Activated T-helper 1 cell treated with Interleukin-2 at 50 U/mL for 16 hours (primary cell): Measurements from ENCODE around the gene INAVA.

ENCODE experiments used
- DNase-seq: peaks from one replicate; pipeline ENCODE4 v3.0.0-alpha.2; 2020; ENCODE audit warnings: low read depth

The INAVA gene

DNA sequence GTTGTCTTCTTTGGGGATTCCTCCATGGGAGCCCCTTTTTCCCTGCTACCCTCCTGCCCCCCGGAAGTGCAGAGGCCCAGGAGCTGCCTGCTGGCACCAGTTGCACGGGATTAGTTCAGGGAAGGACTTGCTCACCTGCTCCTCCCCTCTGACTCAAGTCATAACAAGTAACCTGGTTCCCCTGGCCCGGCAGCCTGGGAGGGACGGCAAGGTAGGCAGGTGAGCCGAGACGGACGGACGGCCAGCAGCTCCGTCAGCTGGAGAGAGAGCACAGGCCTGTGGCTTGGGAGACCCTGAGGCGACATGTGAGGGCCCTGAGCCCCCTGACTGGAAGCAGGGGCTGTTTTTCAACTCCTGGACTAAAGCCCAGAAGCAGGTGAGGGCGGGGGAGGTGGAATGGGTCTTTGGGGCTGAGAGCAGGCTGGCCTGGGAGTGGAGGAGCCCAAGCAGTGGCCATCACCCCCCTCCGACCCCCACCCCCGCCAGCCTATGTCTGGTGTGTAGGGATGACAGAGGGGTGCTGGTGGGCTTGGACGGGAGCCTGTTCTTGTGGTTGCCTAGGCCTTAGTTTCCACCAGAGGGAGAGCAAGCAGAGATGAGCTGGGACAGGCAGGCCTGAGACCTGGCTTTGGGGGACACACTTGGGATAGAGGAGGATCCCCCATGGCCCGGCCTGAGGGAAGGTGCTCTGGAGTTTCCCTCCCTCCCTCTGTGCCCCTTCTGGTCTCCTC is at the start of gene INAVA:
TSS of gene INAVA (plus strand) at position 189 of the 731 bp plus-strand sequence. CDS start 3,501 bp downstream, outside the sequence.
- DNase-seq: no peak

GRCh38 chr1:200845360-200845759 is 49.3 kb upstream of the INAVA start:
- DNase-seq: no peak

GRCh38 chr1:200846398-200846797 is 48.3 kb upstream of the INAVA start:
- no peak for DNase-seq

- DNase-seq: no peak
Measured at GRCh38 chr1:200849430-200849829, 45.3 kb upstream of the INAVA start.

DNA sequence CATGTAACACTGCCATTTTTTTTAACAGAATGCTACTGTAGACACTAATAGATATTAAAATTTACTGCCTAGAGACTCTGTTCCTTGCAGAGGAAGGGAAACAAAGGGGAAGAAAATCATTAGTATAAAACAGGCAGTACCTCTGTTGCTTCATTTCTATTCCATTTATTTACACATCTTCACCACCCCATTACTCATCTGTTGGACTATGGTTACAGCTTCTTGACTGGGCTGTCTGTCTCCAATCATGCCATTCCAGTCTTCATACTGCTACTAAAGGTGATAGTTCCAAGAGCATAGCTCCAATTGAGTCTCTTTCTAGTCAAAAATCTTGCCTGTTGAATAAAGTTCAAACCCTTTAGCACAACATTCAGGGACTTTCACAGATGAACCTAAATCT is 44.1 kb upstream of the INAVA start:
- DNase-seq: no peak

DNA sequence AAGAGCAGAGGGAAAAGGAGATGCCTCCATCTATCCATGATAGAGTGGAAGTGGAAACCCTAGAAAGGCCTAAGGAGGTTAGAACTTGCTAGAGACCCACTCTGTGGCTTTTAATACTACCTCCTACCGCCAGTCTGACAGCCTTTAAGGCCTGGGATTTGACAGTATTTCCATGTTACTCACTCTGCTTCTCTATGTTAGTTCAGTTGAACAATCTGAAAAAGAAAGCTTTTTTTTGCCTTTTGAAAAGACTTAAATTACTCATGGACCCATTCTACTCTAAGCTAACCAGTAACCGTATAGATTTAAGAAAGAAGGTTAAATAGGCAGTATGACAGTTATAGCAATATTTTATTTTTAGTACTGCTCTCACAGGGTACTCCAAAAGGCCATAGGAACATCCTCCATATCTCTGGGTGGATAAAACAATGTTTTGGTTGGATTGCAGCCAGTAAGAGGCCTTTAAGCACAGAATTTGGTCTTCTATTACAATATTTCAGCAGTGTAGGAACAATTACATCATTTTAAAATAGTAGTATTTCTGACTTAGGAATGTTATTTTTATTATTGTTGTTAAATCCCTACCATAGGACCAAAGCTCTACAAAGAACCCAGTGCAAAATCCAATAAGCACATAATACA is 37.9 kb upstream of the INAVA start:
- DNase-seq: no peak

- DNase-seq: no peak
Measured at GRCh38 chr1:200857804-200858203, 36.9 kb upstream of the INAVA start.

- DNase-seq: no peak
Measured at GRCh38 chr1:200861937-200862647, 32.6 kb upstream of the INAVA start.

GRCh38 chr1:200862713-200863415 is 31.8 kb upstream of the INAVA start:
- DNase-seq: no peak

DNA sequence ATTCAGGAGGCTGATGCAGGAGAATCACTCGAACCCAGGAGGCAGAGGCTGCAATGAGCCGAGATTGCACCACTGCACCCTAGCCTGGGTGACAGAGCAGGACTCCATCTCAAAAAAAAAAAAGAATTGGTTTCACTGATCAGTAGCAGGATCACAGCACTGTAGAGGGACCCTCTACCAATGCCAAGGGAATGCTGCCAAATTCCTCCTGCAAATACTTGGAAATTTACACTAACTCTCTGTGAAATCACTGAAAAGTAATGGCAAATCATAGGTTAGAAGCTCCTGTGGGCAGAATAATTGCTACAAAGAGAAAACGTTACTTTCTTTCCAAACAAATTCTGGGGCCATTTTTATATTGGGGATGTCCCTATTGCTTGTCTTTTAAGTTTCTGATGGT is 28.6 kb upstream of the INAVA start:
- no peak for DNase-seq

DNA sequence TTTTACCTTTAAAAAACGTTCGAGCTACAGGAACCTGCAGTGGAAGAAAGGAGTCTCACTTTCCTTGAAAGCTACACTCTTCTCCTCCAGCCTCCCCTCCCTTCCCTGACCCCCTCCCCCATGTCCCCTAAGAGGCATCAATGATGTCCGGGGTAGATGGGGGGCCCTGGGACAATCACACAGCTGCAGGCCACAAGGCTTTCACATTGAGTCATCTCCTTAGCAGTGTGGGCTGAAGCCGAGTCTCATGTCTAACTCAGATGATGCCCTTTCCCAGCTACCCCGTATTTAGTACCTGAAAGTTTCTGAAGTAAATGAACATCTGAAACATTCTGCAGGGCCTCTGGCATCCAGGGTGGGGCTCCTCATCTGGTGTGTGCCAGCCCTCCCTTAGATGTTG is 28.2 kb upstream of the INAVA start:
- no peak for DNase-seq

GRCh38 chr1:200867018-200867811 is 27.5 kb upstream of the INAVA start:
- no peak for DNase-seq

DNA sequence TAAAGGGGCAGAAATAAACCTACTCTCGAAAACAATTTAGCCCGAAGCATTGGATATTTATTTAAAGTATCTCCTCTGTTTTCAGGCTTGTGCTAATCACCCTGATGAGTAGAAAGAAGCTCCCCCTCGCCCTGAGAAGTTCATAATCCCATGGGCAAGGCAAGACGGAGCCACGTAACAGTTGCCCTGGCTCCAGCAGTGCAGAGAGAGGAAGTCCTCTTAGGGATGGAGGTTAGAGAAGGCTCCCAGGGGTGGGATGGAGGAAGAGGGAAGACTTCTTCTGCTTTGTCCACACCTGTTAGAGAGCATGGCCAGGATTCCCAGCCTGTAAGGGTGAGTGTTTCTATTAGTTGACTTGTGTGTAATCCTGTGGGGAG is 25.3 kb upstream of the INAVA start:
- no peak for DNase-seq

GRCh38 chr1:200869753-200870391 is 24.8 kb upstream of the INAVA start:
- no peak for DNase-seq

- no peak for DNase-seq
Measured at GRCh38 chr1:200872446-200873115, 22.1 kb upstream of the INAVA start, which contains the start of gene GPR25. GPR25 (plus strand) TSS chr1:200872981; CDS start chr1:200873038, 57 bp downstream.

GRCh38 chr1:200873116-200873670 is 21.5 kb upstream of the INAVA start:
- DNase-seq: no peak

DNA sequence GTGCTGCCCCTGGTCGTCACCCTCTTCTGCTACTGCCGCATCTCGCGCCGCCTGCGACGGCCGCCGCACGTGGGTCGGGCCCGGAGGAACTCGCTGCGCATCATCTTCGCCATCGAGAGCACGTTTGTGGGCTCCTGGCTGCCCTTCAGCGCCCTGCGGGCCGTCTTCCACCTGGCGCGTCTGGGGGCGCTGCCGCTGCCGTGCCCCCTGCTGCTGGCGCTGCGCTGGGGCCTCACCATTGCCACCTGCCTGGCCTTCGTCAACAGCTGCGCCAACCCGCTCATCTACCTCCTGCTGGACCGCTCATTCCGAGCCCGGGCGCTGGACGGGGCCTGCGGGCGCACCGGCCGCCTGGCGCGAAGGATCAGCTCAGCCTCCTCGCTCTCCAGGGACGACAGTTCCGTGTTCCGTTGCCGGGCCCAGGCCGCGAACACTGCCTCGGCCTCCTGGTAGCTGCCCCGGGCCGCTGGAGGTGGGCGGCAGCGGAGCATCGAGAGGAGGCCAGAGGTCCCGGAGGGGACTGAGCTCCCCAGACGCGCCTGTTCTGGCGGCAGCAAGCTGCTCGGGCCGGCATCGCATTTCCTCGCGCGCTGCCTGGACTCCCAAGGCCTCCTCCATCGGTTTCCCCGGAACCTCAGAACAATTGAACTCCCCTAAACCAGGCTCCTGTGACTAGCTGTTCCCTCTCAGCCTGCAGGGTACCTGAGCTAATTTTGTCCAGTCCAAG is 20.9 kb upstream of the INAVA start:
- DNase-seq: no peak

DNA sequence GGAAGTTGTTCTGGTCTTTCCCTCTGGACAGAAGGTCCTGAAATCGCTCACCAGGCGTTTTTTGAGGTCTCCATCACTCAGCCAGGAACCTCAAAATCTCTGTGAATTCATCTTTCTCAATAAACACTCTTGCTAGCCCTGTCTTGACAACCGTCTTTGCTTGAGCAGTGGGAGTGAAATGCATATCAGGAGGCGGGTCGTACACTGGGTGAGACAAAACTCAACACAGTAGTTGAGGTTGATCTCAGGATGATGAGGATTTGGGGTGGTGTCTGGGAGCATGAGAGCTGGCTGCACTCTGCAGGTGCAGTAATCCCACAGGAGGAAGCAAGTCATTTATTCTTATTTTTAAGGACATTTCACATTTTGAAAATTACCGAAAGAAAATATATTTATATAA is 20.0 kb upstream of the INAVA start:
- DNase-seq: no peak

DNA sequence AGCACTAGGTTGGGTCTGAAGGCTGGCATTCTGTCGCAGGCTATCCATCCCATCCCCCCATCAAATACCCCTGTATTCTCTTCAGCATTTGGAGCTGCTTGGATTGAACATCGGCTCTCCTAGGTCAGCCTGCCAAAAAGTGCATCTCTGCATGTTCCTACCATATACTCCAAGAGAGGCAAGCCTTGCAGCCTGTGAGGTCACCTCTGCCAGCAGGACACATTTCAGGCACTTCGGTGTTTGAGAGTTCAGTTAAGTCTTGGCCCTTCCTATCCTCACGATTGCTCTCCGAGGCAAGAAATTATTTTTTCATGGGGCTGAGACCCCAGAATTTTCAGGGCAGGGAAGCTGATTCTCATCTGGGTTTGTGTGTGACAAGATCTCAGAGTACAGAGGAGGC is 19.3 kb upstream of the INAVA start:
- DNase-seq: no peak

- DNase-seq: no peak
Measured at GRCh38 chr1:200877010-200877409, 17.7 kb upstream of the INAVA start.
